GM19468 (cell line): ENCODE data around the gene LTBP1.

Experiments used
- ATAC-seq: cut with Tn5 transposase; IDR thresholded peaks from one replicate; pipeline ENCODE4 v1.9.1; 2021; ENCODE audit warnings: mild to moderate bottlenecking, moderate library complexity, moderate number of reproducible peaks; ENCODE audit not compliant: unreplicated experiment; ENCODE audit errors: extremely low read depth

LTBP1 gene

DNA sequence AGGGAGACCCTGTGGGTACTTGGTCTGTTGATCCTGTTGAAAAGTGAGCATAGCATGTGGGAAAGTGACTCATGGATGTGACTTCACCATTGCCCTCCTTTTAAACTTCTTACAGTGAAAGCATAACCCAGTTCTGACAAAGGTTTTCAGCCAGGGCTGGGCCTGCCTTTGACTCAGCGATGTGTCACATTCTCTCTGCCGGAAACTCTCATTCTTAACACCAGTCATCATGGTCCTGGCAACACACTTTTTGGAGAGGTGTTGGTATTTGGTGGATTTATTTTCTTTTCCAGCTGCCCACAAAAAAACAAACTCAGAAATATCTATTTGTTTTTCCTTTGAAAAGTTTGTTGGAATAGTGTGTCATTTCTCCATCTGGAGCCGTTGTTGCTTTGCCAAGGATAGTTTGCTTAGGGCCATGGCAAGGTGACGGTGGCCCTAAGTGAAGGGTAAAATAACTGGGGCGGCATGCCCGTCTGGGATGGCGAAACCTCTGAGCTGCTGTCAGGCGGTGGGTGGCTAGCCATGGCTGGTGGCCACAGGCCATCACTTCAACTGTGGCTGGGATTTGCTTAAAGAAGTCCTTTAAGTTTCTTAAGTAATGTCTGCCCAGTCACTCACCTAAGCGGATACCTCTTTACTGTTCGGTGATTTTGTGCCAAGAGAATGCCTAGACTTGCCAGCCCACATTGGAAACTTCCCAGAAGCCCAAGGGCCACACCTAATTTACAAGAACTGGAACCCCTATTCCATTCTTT is 123.3 kb downstream of the LTBP1 start:
- ATAC-seq: no peak

DNA sequence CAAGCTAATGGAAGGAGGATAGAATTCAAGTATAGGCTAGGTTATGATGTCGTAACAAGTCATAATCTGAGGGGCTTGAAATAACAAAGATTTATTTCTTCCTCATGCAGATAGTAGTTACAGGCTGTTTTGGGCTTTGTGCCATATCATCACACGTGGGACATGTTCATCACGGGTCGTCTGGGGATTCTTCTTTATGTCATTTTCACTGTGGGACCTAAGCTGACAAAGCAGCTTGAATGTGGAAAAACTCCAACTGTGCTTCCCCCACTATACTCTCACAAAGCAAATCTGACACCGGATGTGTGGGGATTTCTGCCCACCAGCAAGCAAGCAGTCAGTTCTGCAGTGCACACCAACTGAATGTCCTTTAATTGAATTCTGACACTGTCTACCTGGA is 124.8 kb downstream of the LTBP1 start:
- no peak for ATAC-seq

DNA sequence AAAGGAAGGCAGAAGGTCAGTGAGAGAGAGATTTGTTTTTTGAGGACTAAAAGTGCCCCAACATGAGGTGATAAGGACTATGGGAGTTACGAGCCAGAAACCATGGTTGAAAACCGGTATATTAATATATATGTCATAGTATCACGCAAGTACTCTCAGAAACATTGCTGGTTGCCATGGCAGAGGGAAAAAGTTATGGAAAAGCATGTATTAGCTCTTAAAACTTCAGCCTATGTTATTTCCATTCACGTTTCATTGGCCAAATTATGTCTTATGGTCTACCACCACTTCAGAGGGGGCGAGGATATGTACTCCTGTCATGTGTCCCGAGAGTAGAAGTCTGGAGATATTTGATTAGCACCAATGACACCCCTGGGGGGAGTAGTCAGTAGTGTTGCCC is 125.9 kb downstream of the LTBP1 start:
- no peak for ATAC-seq

DNA sequence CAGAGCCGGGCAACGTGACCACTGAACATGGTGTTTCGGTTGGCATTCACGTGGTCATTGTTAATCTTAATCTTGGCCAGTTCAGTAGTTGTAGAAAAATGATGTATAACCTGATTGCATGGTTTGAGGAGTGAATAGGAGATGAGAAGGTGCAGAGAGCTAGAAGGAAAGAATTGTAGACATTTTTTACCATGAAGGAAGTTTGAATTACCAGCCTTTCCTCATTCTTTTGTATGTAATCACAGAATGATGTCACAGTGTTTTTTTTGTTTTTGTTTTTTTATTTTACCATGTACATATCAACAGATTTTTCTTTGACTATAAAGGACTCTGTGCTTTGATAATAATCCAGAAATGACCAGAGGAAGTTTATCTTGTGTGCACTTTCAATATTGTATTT is 126.3 kb downstream of the LTBP1 start:
- no peak for ATAC-seq

DNA sequence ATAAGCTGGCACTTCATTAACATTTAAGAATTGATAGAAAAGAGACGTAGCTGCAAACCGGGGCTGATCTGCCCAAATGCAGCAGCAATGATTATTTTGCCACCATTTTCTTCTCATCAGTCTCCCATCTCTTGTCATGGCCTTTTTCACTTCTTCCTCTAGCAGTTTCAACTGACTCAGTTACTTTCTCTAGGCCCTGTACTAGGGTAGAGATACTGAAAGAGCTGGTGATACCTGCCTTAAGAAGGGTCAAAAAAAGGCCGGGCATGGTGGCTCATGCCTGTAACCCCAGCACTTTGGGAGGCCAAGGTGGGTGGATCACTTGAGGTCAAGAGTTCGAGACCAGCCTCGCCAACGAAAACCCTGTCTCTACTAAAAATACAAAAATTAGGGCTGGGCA is 127.4 kb downstream of the LTBP1 start:
- ATAC-seq: no peak

DNA sequence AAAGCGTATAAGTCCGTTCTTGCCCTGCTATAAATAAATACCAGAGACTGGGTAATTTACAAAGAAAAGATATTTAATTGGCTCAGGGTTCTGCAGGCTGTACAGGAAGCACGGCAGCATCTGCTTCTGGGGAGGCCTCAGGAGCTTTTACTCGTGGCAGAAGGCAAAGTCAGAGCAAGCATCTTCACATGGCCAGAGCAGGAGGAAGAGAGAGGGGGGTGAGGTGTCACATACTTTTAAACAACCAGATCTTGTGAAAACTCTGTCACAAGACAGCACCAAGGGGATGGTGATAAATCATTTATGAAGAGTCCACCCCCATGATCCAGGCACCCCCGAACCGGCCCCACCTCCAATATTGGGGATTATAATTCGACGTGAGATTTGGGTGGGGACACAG is 130.6 kb downstream of the LTBP1 start:
- ATAC-seq: no peak

DNA sequence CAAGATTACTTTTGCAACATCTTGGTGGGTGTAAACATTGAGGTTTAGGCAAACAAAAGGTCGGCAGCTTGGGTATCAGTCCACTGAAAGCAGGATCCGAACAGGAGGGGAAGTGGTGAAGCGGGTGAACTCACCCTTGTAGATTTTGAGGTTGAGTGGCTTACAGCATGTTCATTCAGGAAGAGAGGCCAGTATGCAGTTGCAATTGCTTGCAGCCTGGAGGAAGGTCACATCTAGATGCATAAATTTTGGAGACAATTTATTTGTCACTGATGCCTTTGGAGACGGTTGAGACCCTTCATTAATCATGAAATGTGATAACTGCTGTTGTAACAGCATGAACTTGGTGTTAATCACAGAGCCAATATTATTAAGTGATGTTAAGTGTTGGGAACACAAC is 131.1 kb downstream of the LTBP1 start:
- no peak for ATAC-seq

DNA sequence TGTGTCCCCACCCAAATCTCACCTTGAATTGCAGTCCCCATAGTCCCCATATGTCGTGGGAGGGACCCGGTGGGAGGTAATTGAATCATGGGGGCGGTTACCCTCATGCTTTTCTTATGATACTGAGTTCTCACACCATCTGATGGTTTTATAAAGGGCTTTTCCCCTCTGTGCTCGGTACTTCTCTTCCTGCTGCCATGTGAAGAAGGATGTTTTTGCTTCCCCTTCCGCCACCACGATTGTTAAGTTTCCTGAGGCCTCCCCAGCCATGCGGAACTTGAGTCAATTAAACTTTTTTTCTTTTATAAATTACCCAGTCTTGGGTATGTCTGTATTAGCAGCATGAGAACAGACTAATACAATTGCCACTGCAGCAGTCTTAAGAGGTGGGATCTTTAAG is 134.9 kb downstream of the LTBP1 start:
- ATAC-seq: no peak

DNA sequence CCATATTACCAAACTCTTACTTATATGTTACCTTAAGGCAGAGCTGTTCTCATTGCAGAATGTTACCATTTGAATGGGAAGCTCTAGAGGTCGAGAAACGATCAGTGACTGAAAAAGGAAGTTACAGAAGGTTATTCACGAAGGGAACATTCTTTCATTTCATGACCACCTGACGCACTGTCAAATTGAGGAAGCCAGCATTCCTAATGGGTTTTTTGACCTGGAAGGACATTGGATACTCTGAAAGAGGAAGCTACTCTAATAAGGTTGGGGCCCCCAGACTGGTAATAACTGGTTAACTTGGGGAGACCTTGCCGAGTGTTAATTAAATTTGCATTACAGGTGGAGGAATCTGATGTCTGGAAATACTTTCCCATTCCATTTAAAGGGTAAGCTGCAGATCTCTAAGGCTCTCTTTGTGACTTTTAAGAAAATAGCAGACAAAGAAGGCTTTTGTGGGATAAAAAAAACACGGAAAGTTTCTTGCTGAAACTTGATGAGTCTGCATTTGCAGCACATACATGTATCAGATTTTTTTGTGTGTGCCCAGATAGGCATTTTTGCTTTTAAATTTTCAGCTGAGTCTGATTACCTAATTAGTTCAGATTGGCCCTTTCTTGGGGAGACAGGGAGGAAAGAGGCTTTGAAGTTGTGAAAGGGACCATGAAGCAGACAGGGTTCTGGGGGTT is 137.1 kb downstream of the LTBP1 start:
- ATAC-seq: no peak

DNA sequence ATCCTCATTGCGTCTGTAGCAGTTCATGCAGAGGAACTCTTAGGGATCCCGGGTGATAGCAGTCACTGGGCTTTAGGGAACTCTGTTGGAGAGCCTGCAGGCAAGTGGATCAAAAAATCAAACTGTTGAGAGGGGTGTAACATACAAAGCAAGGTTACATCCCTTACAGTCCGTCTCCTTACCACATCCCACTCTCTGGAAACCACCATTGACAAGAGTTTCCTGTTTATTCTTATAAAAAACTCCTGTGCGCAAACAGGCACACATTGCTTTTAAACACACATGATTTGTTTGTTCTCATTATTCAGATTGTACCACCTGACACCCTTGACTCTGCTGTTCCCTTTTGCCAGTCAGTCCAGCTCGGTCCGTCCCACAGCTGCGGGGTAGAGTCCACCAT is 137.7 kb downstream of the LTBP1 start:
- ATAC-seq: no peak

DNA sequence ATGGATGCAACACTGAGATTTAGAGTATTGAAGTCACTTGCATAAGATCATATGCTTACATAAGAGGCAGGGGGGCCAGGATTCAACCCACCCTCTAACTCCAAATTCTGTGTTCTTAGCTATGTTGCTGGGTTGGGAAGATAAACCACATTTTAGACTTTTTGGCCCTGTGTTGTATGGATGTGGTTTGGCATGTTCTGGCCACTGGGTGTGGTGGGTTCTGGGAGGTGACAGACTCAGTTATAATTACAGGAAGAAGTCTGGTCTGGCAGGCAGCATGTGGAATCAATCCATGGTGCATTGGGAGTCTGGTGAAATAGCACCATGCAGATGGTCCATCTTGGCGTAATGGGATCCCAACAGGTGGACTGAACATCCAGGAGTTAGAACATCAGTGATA is 138.9 kb downstream of the LTBP1 start:
- no peak for ATAC-seq

DNA sequence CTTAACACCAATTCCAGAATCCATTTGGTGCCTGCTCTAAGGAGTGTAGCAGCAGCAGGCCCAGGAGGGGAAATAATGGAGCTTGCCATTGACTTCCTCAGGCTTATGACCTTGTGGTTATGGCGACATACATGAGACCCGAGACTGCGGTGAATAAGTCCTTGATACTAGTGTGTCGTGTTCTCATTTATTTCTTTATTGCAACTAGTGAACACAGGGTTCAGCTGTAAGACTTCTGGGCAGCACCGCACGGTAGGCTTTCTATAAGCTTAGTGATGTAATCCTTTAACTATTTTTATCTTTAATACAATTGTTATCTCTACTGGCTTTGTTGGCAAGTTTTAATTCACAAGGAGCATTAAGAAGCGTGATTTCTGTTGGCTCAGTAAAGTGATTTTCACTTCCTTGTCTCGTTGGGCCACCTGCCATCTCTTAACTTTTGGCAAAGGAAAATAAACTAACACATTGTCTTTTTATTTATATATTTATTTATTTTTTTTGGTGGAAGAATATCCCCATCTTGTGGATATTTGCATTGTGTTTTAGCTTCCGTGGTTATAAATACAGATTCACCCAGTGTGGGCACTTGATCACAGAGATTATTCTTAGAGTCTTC is 139.8 kb downstream of the LTBP1 start:
- ATAC-seq: no peak

DNA sequence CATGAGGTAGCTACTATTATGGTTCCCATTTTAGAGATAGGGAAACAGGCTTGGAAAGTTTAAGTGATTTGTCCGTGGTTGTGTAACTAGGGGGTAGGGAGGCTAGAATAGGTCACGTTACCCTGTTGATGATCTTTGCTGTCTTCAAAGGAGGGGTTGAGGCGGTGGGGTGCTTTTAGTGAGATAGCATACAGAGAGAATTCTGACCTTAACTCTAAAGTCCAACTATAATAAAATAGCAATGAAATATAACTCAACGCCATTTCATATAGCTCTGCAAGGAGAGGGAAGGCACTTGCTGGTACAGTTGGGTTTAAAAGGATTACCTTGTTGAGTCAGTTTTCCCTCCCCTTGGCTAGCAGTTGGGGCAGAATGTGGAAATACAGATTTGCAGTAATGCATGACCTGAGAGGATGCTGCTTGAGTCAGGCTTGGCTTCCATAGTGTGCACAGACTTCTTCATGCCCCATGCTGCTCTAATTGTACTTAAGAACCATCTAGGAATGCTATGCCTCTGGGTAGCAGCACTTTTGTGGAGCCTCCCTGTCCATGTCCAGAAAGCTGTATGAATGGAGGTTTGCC is 143.9 kb downstream of the LTBP1 start:
- no peak for ATAC-seq

DNA sequence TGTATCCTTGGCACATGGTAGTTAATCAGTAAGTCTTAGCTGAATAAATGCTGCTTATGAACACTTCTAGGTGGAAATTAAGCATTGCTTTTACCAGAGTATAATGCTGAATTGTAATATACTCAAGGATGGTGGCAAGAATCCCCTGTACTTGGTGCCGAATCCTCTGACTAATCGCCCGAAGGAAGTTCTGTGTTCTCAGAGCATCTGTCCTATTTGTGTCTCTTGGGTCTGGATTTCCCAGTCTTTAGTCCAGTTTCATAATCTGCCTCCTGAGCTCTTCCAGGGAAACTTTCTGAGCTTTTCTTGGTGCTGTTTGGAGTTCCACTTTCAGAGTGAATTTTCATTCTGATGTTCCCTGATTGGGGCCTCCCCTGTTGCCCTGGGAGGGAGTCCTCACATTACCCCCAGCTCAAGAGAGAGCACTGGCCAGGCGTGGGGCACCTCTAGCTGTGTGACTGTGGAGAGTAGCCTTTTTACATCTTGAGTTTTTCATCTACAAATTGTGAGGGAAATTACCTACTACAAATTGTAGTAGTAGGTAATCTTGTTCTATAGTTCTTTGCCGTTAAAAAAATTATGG is 144.9 kb downstream of the LTBP1 start:
- no peak for ATAC-seq

DNA sequence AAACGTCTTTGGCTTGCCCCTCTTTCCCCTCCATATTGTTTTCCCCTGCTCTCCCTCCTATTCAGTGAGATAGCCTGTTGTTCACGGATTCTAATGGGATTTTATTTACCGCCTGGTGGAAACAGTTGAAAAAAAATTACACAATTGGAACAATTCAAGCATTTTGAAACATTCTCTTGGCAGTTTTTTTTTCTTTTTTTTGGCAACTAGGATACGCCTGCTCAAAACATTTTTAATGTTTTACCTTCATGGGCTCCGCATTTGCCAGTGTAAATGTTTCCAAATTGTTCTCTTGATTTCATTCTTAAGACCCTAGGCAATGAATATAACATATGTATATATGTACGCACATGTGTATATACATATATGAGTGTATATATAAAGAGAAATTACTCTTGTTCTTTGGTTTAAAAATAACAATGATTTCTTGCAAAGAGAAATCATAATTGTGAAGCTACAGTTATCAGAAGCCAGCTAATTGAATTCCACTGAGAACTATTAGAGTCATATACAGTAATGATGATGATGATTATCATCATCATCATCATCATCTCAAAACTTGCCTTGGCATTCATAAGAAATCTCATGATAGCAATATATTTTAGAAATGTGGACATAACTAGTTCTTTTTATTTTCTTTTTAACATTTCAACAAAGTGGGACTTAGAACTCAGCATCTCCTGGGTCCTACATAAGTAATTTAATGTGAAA is 146.7 kb downstream of the LTBP1 start:
- no peak for ATAC-seq

DNA sequence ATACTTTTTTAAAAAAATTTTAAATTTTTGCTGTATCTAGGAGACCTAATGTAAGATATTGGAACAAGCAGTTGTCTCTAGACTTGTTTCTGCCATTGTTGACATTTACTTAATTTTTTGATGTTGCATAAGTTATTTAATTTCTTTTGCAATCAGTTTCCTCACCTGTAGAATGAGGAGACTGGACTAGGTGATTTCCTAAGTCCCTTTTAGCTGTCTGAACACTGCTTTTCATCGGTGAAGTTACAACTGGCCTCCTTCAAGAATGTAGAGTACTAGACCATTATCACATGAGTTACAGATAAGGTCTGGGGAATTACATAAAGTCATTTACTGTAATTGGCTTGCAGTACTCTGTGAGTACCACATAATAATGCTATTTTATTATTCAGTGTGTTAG is 147.6 kb downstream of the LTBP1 start:
- ATAC-seq: no peak

DNA sequence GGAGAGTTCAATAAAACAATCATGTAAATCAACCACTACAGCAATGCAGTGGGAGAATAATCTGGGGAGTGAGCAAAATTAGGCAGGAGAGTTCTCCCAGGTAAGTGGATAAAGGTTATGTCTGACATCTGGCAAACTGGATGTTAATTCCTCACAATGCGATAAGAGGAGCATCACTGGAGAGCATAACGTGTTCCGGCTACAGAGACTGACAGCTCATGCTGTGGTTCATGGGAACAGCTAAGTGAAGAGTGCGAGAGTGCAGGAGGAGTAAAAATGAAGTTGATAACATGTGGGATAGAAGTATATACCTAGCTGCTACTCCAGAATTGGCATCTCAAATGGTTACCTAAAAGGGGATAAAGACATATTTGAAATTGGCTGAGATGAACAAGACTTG is 153.2 kb downstream of the LTBP1 start:
- no peak for ATAC-seq

DNA sequence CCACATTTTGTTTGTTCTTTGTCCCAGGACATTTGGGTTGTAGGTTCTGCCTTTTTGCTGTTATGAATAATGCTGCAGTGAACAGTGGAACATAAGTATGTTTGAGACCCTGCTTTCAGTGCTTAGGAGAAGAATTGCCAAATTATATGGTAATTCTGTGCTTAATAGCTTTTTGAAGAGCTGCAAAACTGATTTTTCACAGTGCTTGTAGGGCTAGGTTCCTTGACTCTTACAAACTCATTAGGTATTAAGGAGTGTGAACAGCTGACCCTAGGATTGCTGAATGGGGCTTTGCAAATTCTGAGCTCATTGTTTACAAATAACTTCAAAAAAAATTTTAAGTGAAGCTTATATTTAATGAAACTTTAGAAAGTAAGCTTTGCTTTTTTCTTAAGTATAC is 154.2 kb downstream of the LTBP1 start:
- ATAC-seq: no peak

DNA sequence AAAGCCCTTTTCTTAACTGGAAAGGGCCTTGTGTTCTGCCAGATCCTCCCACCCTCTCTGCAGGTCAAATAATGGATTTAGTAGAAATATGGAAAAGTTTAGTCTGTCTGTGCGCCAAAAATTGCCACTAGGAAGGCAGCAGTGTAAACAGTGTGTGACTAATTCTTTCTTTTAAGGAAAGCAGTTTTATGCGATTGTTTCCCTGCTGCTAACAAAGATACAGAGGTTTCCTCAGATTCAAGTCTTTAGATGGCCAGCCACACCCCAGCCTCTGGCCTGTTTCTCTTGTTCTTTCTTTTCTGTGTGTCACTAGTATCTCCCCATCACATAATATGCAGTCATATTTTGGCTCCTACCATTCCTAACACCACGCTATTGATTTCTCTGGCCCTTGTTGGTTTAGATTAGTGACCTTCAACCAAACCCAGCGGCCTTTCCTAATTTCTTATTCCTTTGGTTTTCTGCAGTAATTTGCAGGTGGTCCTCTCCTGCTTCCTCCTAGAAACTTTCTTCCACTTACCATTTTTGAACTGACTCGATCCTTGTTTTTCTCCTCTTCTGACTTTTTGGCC is 157.4 kb downstream of the LTBP1 start:
- no peak for ATAC-seq

DNA sequence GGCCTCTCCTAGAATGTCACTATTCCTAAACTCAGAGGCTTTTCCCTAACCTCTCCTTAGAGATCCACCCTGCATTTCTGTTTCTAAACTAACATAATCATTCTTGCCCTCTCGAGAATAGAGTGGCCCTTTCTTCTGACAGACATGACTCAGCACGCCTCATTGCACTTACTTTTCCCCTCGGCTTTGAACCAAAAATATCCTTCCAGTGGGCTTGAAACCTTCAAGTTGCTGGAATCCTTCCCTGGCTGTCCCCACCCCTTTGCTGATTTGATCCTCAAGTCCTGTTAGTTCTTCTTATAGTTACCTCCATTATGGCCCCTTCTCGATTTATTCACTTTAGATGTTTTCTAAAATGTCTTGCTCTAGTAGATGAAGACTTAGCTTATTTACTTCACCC is 158.0 kb downstream of the LTBP1 start:
- ATAC-seq: no peak
